Astrocyte of the hippocampus (primary cell): Measurements from ENCODE around the gene RNASE8.

Experiments
- DNase-seq: peaks from one replicate; pipeline ENCODE4 v3.0.0; 2011; ENCODE audit warnings: low read depth, low spot score

RNASE8 gene

DNA sequence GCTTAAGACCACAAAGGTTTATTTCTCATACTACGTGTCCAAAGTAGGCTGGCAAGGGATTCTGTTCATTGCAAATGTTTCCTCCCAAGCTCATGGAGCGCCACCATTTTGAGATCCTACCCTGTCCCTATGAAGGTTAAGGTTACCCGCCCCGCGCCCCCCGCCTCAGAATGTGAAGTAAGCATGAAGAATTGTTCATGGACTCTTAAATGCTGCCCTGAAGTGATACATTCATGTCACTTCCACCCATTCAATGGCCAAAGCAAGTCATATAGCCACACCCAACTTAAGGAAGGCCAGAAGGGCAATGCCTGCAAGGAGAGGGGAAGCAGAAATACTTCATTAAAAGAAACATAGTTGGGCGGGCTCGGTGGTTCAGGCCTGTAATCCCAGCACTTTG is 47.5 kb downstream of the RNASE8 start:
- no peak for DNase-seq

DNA sequence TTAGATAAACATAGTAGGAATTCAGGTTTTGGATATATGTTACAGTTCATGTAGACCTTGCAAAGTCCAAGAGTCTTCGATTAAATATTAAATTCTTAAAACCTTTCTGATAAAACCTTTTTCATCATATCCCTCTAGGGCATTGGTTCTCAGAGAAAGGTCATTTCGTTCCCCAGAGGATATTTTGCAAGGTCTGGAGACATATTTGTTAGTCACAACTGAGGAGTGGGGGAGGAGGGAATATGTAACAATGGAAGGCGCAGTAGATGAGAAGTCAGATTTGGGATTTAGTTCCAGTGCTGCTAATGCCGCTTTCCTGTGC is 48.5 kb downstream of the RNASE8 start:
- no peak for DNase-seq

DNA sequence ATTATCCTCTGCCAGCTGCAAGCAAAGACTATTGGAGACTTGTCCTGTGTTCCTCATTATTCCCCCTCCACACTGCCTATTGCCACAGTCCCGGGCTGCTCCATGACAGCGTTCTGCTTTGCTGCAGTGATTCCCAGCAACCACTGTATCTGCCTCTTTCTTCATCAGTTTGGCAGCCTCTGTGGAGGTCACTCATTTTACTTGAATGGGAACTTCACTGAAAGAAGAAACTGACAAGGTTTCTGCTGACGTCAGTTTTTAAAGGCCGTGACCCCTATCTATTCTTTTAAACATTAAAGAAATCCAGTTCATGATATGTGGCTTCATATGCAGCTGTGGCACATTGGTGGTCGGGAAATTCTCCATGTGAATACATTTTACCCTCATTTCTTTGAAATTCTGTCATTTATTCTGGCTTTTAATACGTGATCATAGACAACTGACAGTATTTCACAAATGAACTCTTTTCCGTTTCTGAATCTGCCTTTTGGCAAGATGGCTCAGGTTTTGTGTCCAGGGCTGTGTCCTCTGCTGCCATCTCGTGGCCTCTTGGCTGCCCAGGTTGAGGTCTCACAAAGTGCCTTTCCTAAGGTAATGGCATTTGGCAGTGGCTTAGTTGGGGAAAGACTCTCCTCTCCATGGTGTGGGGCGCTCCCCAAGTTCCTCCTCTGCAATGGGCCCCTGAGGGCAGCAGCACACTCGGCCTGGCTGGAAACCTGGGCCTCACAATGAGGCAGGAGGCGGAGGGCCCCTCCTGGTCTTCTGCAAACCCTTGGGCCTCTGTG is 49.1 kb downstream of the RNASE8 start:
- DNase-seq, result peak; percentile 87

DNA sequence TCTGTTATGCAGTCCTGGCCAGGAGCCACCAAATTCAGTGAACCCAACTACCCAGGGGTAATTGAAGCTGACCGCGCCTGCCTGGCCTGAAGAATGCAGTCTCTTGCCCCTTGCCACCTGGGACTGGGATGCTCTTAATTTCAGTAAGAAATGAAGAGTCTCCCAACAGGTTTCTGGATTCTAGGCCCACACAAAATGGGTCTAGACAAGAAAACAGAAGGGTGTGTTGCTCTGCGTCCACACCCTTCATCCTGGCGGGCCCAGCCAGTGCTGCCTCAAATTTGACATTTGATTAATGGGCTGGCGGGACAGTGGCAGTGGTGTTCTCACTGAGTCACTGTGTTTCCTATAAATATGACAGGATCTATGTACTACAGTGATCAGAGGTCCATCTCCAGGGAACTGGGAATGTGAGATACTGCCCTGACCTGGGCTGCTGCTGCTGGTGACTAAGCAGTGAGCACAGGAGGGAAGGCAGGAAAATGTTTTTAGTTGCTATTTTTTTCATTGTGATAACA is 49.7 kb downstream of the RNASE8 start:
- peak; percentile 75 for DNase-seq
